ENCODE measurements around the gene ORM2.

DNA sequence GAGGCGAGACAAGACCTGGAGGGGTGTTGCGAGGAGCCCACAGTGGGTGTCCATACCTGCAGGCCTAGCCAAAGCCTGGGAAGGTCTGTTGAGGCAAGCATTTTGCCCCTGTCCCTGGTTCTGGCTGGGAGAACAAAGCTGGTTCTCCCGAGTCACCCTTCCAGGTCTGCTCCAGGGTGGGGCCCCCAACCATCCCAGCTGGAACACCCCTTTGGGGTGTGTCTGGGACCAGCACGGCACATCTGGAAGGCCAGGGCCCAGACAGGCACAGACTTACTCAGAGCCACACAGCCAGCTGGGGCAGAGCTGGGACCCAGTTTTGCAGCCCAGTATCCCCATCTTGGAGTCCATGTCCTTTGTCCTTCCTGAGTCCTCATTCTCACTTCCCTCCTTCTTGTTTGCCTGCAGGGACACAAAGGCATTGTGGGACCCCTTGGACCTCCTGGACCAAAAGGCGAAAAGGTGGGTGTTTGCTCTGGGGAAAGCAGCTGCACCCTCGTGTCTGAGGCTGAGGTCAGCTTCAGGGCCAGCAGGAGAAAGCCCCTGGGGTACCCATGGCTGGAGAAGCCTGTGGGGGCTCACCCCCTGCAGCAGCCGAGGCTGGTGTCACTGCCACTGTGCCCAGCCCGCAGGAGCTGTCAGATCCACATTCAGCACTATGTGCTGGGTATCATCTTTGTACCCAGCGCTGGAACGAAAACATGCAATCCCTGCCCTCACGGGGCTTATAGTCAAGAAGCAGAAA lies 45.2 kb upstream of the ORM2 start:
- TF ChIP-seq POLR2A (IDR thresholded peaks at IDR 0.05): no peak
- TF ChIP-seq, protein P1, sequence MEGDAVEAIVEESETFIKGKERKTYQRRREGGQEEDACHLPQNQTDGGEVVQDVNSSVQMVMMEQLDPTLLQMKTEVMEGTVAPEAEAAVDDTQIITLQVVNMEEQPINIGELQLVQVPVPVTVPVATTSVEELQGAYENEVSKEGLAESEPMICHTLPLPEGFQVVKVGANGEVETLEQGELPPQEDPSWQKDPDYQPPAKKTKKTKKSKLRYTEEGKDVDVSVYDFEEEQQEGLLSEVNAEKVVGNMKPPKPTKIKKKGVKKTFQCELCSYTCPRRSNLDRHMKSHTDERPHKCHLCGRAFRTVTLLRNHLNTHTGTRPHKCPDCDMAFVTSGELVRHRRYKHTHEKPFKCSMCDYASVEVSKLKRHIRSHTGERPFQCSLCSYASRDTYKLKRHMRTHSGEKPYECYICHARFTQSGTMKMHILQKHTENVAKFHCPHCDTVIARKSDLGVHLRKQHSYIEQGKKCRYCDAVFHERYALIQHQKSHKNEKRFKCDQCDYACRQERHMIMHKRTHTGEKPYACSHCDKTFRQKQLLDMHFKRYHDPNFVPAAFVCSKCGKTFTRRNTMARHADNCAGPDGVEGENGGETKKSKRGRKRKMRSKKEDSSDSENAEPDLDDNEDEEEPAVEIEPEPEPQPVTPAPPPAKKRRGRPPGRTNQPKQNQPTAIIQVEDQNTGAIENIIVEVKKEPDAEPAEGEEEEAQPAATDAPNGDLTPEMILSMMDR (IDR thresholded peaks at IDR 0.05): no peak
